Measurements from ENCODE around the gene RGS3. TPM values are rescaled to one million over a fixed set of nuclear protein-coding genes. Genes with fewer than 3 reads are reported as not detected.

RGS3 gene
- total and polyA plus RNA-seq, 10 of the 15 experiments (the other 5 are each of a cell fraction or from before 2014, with no cell fraction given) = 2.9 to 138 (median 28.8) TPM

GRCh38 chr9:113540466-113540865 lies 76.9 kb downstream of the RGS3 start:
- in situ Hi-C loops (cut with MboI) (no loop called here), intact Hi-C loops (cut with micrococcal nuclease; ENCODE audit: unreplicated experiment) (no loop called here)
- WGBS (ENCODE audit: insufficient coverage, insufficient replicate concordance, low lambda C conversion rate, missing lambda C conversion rate) = 57% methylated on average over 6 of the region's 6 CpGs
- Histone ChIP-seq H3K27ac (ENCODE audit: control insufficient read depth, insufficient read depth) (no peak overlapping the region), H3K4me1 (ENCODE audit: control insufficient read depth, insufficient read depth, low read length) (no peaks in the 10 kb centered on the region), H3K9ac (ENCODE audit: control insufficient read depth, insufficient read depth, low read length) (no peak overlapping the region), H3K9me3 (replicated peaks; ENCODE audit: control insufficient read depth, insufficient read depth, low read length) (no peaks in the 10 kb centered on the region), H3K4me3 (no peak overlapping the region), H3K4me2 (ENCODE audit: control insufficient read depth, insufficient read depth) (no peak overlapping the region), H3K36me3 (ENCODE audit: control insufficient read depth in 2 of 2, insufficient read depth in 2 of 2, low read length in 1 of 2) (peaks cover 32 to 66% of the 10 kb centered on the region in 2 experiments), H3K27me3 (replicated peaks in 1 of 2; ENCODE audit: control insufficient read depth in 2 of 2, insufficient read depth in 2 of 2, low read length in 1 of 2) (no peaks in the 10 kb centered on the region), H3K79me2 (ENCODE audit: control insufficient read depth, insufficient read depth, low read length) (peaks cover 3% of the 10 kb centered on the region), H2AFZ (ENCODE audit: control insufficient read depth, low read depth, low read length) (no peak overlapping the region), H4K20me1 (ENCODE audit: control insufficient read depth, insufficient read depth) (no peaks in the 10 kb centered on the region; the same call in 1 of the 2 replicates)
- DNase-seq (ENCODE audit: low read depth, low spot score) (no peak), ATAC-seq (no peak), FAIRE-seq (no peak)
- BruUV-seq (replicated peaks) = no TSS peak
- ChIA-PET SMC1A (ENCODE audit: uncharacterized antibody, unreplicated experiment) (interaction anchor here (1.1 to 1.3 kb wide), 2 partner anchors 16 to 114 kb away, joined by 3 to 4 read pairs; no protein-coding TSS in a partner anchor), CTCF (interaction anchor here (1.4 kb wide), 1 partner anchor 114 kb away, joined by 4 read pairs; no protein-coding TSS in a partner anchor), POLR2A (interaction anchor here (1.0 kb wide), 1 partner anchor 19 kb away, joined by 3 read pairs; no protein-coding TSS in a partner anchor), RAD21 (ENCODE audit: unreplicated experiment) (no interaction called here)
- no peak for TF ChIP-seq POLR2A (IDR thresholded peaks at IDR 0.05; ENCODE audit: low read depth, low read length)
- TF ChIP-seq SUZ12 (IDR thresholded peaks at IDR 0.05; ENCODE audit: unreplicated experiment) = no peak
- TF ChIP-seq ETV6 (conservative IDR thresholded peaks at IDR 0.05 in 1 of 2, IDR thresholded peaks at IDR 0.05 in 1 of 2; ENCODE audit: borderline replicate concordance in 1 of 2, low read depth in 1 of 2) = no peak
- no peak for TF ChIP-seq GATAD2B (conservative IDR thresholded peaks at IDR 0.05; ENCODE audit: low read depth)
- TF ChIP-seq SMAD1 (IDR thresholded peaks at IDR 0.05; ENCODE audit: low read depth, partially characterized antibody) = no peak
- no peak for TF ChIP-seq CEBPB (IDR thresholded peaks at IDR 0.05; ENCODE audit: borderline replicate concordance in 1 of 2, low read depth in 2 of 2, low read length in 2 of 2)
- no peak for TF ChIP-seq NR2C2 (IDR thresholded peaks at IDR 0.05; ENCODE audit: borderline replicate concordance, control insufficient read depth, insufficient read length, low read depth)

All from GM12878 (cell line).